Muscle layer of colon (tissue), 2 donors: ENCODE results near the gene CYP2S1.
"Not testable (repeated sequence)": the region's sequence is repeated elsewhere in the genome, so short reads cannot be mapped to it uniquely, and the experiment has no call there.

Source experiments
- H3K27ac ChIP-seq: one replicate; pipeline ENCODE4 v1.7.0; 2013; ENCODE audit warnings: low read depth, mild to moderate bottlenecking, low read length, moderate library complexity
- H3K27me3 ChIP-seq, 2 donors: one replicate each; pipeline ENCODE4 v1.7.0; 2013; ENCODE audit warnings: low read length in 2 of 2, mild to moderate bottlenecking in 2 of 2; ENCODE audit not compliant: insufficient read depth in 2 of 2, control insufficient read depth in 1 of 2
- H3K36me3 ChIP-seq: one replicate; pipeline ENCODE4 v1.7.0; 2013; ENCODE audit warnings: mild to moderate bottlenecking, low read length; ENCODE audit not compliant: insufficient read depth
- H3K4me1 ChIP-seq: one replicate; pipeline ENCODE4 v1.7.0; 2013; ENCODE audit warnings: mild to moderate bottlenecking, low read length; ENCODE audit not compliant: insufficient read depth
- H3K4me3 ChIP-seq, 2 donors: one replicate each; pipeline ENCODE4 v1.7.0; 2013; ENCODE audit warnings: low read length in 2 of 2, low read depth in 1 of 2, mild to moderate bottlenecking in 1 of 2, moderate library complexity in 1 of 2
- H3K9ac ChIP-seq: one replicate; pipeline ENCODE4 v1.7.0; 2013; ENCODE audit warnings: low read length
- H3K9me3 ChIP-seq: one replicate; pipeline ENCODE4 v1.7.0; 2013; ENCODE audit warnings: mild to moderate bottlenecking, low read length
- donor health status: abdominal sarcoma.
- donor health status: Adenocarcinoma of cecum.

Gene CYP2S1

GRCh38 chr19:41174297-41174928, 18.6 kb upstream of the CYP2S1 start:
- H3K9ac ChIP-seq, result no peak overlapping the region
- H3K4me1 ChIP-seq, result peaks cover 4% of the 10 kb centered on the region
- H3K9me3 ChIP-seq, result no peaks in the 10 kb centered on the region
- H3K27ac ChIP-seq, result no peak overlapping the region
- H3K36me3 ChIP-seq, result no peaks in the 10 kb centered on the region
- no peak overlapping the region for H3K4me3 ChIP-seq
- no peaks in the 10 kb centered on the region for H3K27me3 ChIP-seq

- H3K27me3 ChIP-seq, result no peaks in the 10 kb centered on the region
- no peak overlapping the region for H3K4me3 ChIP-seq
- H3K27ac ChIP-seq, result no peak overlapping the region
- H3K36me3 ChIP-seq, result no peaks in the 10 kb centered on the region
- peaks cover 4% of the 10 kb centered on the region for H3K4me1 ChIP-seq
- no peaks in the 10 kb centered on the region for H3K9me3 ChIP-seq
- H3K9ac ChIP-seq, result no peak overlapping the region
These were observed 16.9 kb upstream of the CYP2S1 start for GRCh38 chr19:41175801-41176777.

- not testable (repeated sequence) for H3K36me3 ChIP-seq, H3K9ac ChIP-seq, H3K27ac ChIP-seq, H3K27me3 ChIP-seq, H3K4me3 ChIP-seq, H3K9me3 ChIP-seq, H3K4me1 ChIP-seq
These were observed 12.8 kb upstream of the CYP2S1 start for GRCh38 chr19:41180173-41180572.

GRCh38 chr19:41186971-41187883, 5.8 kb upstream of the CYP2S1 start:
- Histone ChIP-seq H3K4me1 (no peaks in the 10 kb centered on the region), H3K27ac (no peak overlapping the region), H3K4me3 (no peak overlapping the region), H3K9me3 (no peaks in the 10 kb centered on the region), H3K27me3 (peaks cover 8 to 12% of the 10 kb centered on the region in 2 donors), H3K36me3 (no peaks in the 10 kb centered on the region), H3K9ac (no peak overlapping the region)

GRCh38 chr19:41187884-41188279, 5.1 kb upstream of the CYP2S1 start:
- no peak overlapping the region for H3K4me3 ChIP-seq
- H3K36me3 ChIP-seq, result no peaks in the 10 kb centered on the region
- H3K9ac ChIP-seq, result no peak overlapping the region
- H3K9me3 ChIP-seq, result no peaks in the 10 kb centered on the region
- no peak overlapping the region for H3K27ac ChIP-seq
- no peaks in the 10 kb centered on the region for H3K4me1 ChIP-seq
- H3K27me3 ChIP-seq, result peaks cover 14 to 17% of the 10 kb centered on the region in 2 donors

GRCh38 chr19:41189425-41190065, 3.5 kb upstream of the CYP2S1 start:
- Histone ChIP-seq H3K27me3 (peaks cover 24 to 27% of the 10 kb centered on the region in 2 donors), H3K9ac (no peak overlapping the region)

GRCh38 chr19:41193430-41194156, 574 bp downstream of the CYP2S1 start:
- no peaks in the 10 kb centered on the region for H3K4me1 ChIP-seq
- no peak overlapping the region for H3K9ac ChIP-seq
- peaks cover 24 to 27% of the 10 kb centered on the region in 2 donors for H3K27me3 ChIP-seq
- no peaks in the 10 kb centered on the region for H3K9me3 ChIP-seq
- H3K4me3 ChIP-seq, result no peak overlapping the region
- no peaks in the 10 kb centered on the region for H3K36me3 ChIP-seq
- H3K27ac ChIP-seq, result no peak overlapping the region

More at GRCh38 chr19:41189425-41190065, 3.5 kb upstream of the CYP2S1 start:
- Histone ChIP-seq H3K36me3 (no peaks in the 10 kb centered on the region), H3K4me3 (no peak overlapping the region), H3K4me1 (no peaks in the 10 kb centered on the region), H3K9me3 (no peaks in the 10 kb centered on the region), H3K27ac (no peak overlapping the region)

GRCh38 chr19:41194157-41194552, 1.1 kb downstream of the CYP2S1 start:
- Histone ChIP-seq H3K27ac (no peak overlapping the region), H3K4me3 (no peak overlapping the region), H3K27me3 (peaks cover 24 to 27% of the 10 kb centered on the region in 2 donors), H3K9ac (no peak overlapping the region), H3K9me3 (no peaks in the 10 kb centered on the region), H3K4me1 (no peaks in the 10 kb centered on the region), H3K36me3 (no peaks in the 10 kb centered on the region)

- Histone ChIP-seq H3K9ac (no peak overlapping the region), H3K9me3 (no peaks in the 10 kb centered on the region), H3K4me3 (no peak overlapping the region), H3K4me1 (no peaks in the 10 kb centered on the region), H3K27ac (no peak overlapping the region), H3K27me3 (peaks cover 15 to 24% of the 10 kb centered on the region in 2 donors), H3K36me3 (no peaks in the 10 kb centered on the region)
These were observed 2.9 kb downstream of the CYP2S1 start for GRCh38 chr19:41195675-41196497.

GRCh38 chr19:41198559-41198958, 5.5 kb downstream of the CYP2S1 start:
- H3K27me3 ChIP-seq, result peaks cover 3 to 4% of the 10 kb centered on the region in 2 donors
- no peak overlapping the region for H3K27ac ChIP-seq
- no peak overlapping the region for H3K4me3 ChIP-seq
- no peaks in the 10 kb centered on the region for H3K36me3 ChIP-seq
- H3K9me3 ChIP-seq, result no peaks in the 10 kb centered on the region
- no peaks in the 10 kb centered on the region for H3K4me1 ChIP-seq
- H3K9ac ChIP-seq, result no peak overlapping the region
